Panc1 (cell line): Measurements from ENCODE around the gene HLA-DRB5.

Experiments
- CTCF ChIP-seq: fragments of 450-650 bp; IDR thresholded peaks from 2 replicates; pipeline ENCODE4 v1.5.1; 2017; ENCODE audit warnings: mild to moderate bottlenecking
- POLR2AphosphoS5 ChIP-seq: IDR thresholded peaks from 2 replicates; pipeline ENCODE4 v1.6.1; 2012; ENCODE audit warnings: mild to moderate bottlenecking, low read depth, low read length, moderate library complexity
- REST ChIP-seq, 2 experiments: IDR thresholded peaks; 2 replicates each; pipeline ENCODE4 v1.6.1; 2011 to 2012; ENCODE audit warnings: low read depth in 2 of 2, control low read depth in 1 of 2, low read length in 1 of 2, mild to moderate bottlenecking in 1 of 2, moderate library complexity in 1 of 2; ENCODE audit not compliant: insufficient read depth in 1 of 2
- SIN3A ChIP-seq: IDR thresholded peaks from 2 replicates; pipeline ENCODE4 v1.6.1; 2012; ENCODE audit warnings: low read depth, mild to moderate bottlenecking, low read length, moderate library complexity, borderline replicate concordance; ENCODE audit not compliant: insufficient read depth

DNA sequence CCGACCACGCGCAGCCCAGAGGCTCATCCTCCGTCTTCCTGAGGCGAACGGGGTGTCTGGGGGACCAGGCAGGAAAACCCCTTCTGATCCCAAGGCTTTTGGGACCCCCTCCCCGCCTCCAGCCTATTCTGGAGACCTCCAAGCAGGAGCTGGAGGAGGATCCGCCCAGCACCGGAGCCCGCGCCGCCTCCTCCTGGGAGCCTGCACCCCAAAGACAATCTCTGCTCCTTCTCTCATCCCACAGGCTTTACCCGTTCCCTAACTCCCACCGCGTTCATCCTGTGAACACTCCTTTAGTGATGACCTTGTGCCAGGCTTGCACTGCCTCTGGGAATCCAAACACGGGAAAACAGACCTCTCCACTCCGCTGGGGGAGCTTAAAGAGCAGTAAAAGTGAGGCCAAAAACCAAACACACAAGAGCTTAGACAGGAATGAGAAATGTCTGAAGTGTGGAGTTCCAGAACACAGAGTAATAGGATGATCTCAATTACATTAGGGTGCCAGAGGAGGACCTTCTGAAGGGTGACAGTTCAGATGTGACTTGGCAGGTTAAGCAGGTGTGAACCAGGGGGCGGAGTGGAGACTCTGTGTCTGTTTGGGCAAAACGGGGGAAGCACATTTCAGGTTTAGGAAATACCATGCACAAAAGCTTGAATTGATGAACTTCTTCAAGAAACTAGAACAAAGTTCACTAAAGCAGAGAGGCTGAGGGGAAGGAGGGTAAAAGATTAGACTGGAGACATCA is 7.6 kb downstream of the HLA-DRB5 start:
- TF ChIP-seq CTCF (no peak), SIN3A (no peak), POLR2AphosphoS5 (no peak), REST (IDR thresholded peaks at IDR 0.05; ENCODE audit: insufficient read depth in 1 of 2, low read depth in 2 of 2, low read length in 1 of 2) (no peak)
